GM12801 (cell line): ENCODE measurements around the gene CCDC68.

Experiments
- CTCF ChIP-seq: IDR thresholded peaks from one replicate; pipeline ENCODE4 v1.5.1; 2011; ENCODE audit warnings: control low read depth; ENCODE audit not compliant: insufficient read length; ENCODE audit errors: extremely low read depth

Gene CCDC68

GRCh38 chr18:54859667-54860421 lies 99.4 kb downstream of the CCDC68 start:
- TF ChIP-seq CTCF: no peak

- TF ChIP-seq CTCF: no peak
Observed at GRCh38 chr18:54857499-54857898, 101.8 kb downstream of the CCDC68 start.

DNA sequence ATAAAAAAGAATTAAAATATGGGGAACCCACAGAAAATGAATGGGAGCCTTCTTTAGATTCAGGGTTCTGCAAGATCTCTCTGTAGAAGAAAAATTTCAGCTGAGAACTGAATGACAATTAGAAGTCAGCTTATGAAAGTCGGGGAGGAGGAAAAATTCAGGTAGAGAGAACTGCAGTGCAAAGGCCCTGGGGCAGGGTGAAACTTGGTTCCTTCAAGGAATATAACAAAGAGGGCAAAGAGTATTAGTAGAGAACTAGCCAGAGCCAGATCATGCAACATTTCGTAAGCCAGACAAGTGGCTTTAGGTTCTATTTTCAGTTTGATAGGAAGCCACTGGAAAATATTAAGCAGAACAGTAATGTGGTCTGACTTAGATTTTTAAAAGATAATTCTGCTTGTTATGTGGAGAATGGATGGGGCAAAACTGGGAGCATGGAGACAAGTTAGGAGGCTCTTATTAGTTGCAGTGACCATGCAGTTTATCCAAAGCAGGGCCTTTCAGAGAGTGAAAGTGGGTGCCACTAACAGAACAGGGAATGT lies 103.1 kb downstream of the CCDC68 start:
- TF ChIP-seq CTCF: no peak

GRCh38 chr18:54852780-54853675 lies 106.2 kb downstream of the CCDC68 start:
- no peak for TF ChIP-seq CTCF
